Measurements from ENCODE around the gene AMDHD1.
"Not testable (repeated sequence)": the region's sequence is repeated elsewhere in the genome, so short reads cannot be mapped to it uniquely, and the experiment has no call there.

AMDHD1 gene

DNA sequence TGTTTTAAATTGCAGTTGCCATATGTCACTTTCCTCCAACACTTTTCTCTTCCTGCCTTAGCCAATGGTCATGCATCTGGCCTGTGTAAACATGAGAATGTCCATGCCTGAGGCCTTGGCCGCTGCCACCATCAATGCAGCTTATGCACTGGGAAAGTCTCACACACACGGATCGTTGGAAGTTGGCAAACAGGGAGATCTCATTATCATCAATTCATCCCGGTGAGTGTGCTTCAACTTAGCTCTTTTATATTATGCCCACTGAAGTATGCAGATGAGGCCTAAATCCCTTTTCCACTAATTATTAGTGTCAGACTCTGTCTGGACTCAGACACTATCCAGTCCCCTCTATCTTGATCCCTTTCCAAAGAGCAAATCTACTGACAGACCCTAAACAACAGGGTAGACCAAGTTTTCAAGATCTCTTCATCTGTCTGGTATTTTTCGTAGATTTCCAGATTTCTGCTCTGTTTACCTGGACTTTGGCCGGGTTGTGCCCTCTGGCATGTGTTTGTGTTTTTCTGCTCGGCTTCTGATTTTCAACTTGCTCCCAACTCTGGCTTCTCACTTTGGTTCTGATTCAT lies 23.2 kb downstream of the AMDHD1 start:
- no peak for DNase-seq

GRCh38 chr12:95967301-95967700 lies 24.2 kb downstream of the AMDHD1 start:
- no peak for DNase-seq

- DNase-seq, result not testable (repeated sequence)
These were observed 26.0 kb downstream of the AMDHD1 start for GRCh38 chr12:95969116-95969515.

DNA sequence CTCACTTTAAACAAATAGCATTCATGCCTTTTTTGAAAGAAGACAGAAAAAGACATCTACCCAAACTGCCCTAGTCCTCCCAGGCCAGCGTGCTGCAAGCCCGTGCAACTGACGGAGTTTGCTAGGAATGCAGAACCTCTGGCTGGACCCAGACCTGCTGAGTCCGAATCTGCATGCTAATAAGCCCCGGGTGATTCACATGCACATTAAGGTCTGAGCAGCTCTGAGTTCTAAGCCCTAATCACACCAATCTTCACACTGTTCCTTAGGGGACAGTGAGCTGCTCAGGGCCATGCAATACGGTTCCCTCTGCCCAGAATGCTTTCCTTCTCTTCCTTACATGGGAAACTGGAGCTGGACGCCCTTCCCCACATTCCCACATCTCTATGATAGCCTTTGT lies 27.8 kb downstream of the AMDHD1 start:
- no peak for DNase-seq

- no peak for DNase-seq
These were observed 29.8 kb downstream of the AMDHD1 start for GRCh38 chr12:95972832-95973456.

DNA sequence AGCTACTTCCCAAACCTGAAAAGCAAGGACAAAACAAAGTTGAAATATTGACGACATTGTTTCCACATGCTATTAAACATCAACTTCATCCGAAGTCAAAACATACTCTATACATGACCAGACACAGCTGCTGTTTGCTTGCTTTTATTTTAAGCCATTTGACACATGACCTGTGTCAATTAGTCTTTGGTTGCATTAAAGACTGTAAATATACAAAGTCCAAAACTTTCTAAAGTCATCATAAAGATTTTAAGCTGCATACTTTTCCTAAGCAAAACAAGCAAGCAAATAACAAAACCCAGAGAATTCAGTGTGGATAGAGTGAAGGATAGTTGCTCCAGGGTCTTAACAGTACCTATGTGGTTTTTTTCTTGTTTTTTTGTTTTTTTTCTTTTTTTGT lies 31.2 kb downstream of the AMDHD1 start:
- no peak for DNase-seq

DNA sequence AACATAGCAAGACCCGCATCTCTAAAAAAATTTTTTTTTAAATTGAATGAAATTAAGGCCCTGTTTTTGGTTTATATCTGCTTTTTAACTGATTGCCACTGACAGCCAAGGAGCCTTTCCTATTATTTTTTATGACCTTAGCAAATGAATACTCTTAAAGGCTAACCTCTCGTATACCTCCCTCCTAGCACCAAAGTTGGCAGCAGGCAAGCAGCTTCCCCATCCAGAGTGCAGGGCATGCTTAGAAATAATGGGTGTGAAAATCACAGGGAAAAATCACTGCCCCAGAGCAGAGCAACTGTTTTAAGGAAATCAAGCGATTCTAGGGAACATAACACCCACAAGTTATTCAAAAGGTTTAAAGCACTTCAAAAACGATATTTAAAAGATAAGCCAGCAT lies 32.4 kb downstream of the AMDHD1 start:
- no peak for DNase-seq

DNA sequence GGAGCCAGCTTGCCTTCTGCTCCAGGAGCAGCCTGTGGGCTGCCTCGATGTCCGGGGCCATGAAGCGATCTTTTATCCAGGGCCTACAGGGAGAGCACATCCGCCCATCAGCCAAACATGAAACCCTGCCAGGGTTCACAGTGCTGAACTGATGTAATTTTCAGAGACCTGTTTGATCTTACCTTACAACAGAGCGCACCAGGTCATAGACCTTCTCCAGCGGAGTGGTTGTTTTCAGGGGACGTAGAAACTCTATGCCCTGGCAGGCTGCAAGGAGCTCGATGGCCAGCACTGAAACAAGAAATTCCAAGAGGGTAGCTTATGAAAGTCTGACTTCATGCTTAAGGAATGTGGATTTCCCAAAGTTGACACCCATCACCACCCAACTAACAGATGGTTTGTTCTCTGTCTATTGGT lies 33.3 kb downstream of the AMDHD1 start:
- no peak for DNase-seq

- no peak for DNase-seq
These were observed 34.7 kb downstream of the AMDHD1 start for GRCh38 chr12:95977764-95978305.

GRCh38 chr12:95978351-95978750 lies 35.2 kb downstream of the AMDHD1 start:
- no peak for DNase-seq

GRCh38 chr12:95978774-95979173 lies 35.6 kb downstream of the AMDHD1 start:
- DNase-seq, result no peak

DNA sequence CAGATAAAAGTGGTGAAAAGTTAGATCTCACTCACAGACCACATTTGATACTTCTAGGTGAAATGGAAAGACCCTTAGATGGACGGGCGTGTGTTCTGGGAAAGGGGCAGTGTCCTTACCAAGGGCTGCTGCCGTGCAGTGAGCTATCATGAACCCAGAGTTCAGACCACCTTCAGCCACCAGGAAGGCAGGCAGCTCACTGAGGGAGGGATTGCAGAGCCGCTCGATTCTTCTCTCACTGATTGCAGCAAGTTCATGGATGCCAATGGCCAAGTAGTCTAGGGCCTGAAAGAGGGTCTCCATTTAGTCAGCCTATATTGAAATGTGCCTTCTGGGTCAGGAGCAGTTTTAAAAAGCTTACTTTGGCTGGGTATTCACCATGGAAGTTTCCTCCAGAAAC lies 37.3 kb downstream of the AMDHD1 start:
- no peak for DNase-seq

DNA sequence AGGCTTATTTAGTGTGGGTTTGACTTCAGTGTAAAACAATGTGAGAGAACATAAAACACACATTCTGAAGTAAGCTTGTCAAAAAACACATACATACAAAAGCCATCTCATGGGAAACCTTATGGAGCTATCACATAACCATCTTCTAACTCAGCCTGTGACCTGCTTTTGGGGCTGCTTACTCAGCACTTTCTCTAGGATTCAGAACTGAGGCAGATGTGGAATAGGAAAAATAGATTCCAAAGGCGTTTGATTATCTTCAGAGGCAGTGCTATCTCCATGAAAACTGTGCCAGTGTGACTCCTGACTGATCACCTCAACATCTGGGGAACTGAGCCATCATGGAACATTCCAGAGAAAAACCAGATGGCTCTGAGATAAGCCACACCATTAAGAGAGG lies 39.5 kb downstream of the AMDHD1 start:
- no peak for DNase-seq

- no peak for DNase-seq
These were observed 41.6 kb downstream of the AMDHD1 start for GRCh38 chr12:95984682-95985081.

GRCh38 chr12:95986635-95987570 lies 43.8 kb downstream of the AMDHD1 start:
- DNase-seq, result no peak

- DNase-seq, result no peak
These were observed 45.6 kb downstream of the AMDHD1 start for GRCh38 chr12:95988506-95989275.

DNA sequence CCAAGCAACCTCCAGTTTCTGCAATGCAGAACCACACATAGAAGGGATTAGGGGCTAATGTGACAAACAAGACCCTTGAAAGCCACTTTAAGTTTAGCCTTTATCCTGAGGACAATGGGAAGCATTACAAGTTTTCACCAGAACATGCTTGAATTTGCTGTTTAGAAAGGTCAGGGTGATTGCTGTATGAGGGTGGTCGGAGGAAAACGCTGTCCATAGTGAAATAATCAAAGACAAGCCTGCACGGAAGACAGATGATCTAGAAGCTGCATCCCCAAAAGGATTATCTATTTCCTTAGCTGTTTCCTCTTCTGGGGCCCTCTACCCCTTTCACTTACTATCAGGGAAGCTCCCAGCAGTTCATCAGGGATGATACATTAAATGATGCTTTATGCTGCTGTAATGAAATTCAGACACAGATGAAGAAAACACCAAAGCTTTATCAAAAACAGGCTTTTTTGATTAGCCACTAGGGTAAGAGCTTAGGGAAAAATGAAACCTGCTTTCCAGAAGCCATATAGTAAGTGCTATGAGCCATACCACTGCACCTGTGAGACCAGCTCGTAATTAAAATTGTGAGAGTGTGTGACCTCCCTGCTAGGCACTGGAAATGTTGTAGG lies 46.5 kb downstream of the AMDHD1 start:
- no peak for DNase-seq

DNA sequence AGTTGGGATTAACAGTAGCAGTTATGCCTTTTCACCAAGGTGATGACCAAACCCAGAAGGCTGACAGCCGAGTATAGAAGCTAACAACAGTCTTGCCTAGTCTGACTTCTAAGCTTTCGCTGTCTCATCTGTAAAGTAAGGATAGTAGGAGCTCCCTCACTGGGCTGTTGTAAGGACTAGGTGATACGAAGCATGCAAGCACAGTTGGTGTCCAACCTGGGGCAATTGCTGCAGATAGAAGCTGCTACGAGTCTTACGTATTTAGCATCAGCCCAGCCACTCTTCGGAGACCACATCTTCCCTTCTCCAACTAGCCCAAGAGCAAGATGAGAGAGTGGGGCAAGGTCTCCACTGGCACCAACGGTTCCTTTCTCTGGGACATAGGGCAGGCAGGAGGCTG lies 47.0 kb downstream of the AMDHD1 start:
- no peak for DNase-seq

GRCh38 chr12:95993907-95994306 lies 50.8 kb downstream of the AMDHD1 start:
- no peak for DNase-seq

DNA sequence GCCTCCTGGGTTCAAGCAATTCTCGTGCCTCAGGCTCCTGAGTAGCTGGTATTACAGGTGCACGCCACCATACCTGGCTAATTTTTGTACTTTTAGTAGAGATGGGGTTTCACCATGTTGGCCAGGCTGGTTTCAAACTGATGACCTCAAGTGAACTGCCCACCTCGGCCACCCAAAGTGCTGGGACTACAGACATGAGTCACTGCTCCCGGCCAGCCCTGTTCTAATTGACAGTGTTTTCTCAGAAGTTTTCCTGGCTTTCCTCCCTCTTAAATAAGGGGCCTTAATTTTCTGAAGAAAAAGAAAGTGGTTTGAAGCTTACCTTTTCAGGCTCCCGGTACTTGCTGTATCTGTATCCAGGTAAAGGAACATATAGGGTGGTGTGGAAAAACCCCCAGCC lies 51.3 kb downstream of the AMDHD1 start:
- no peak for DNase-seq

DNA sequence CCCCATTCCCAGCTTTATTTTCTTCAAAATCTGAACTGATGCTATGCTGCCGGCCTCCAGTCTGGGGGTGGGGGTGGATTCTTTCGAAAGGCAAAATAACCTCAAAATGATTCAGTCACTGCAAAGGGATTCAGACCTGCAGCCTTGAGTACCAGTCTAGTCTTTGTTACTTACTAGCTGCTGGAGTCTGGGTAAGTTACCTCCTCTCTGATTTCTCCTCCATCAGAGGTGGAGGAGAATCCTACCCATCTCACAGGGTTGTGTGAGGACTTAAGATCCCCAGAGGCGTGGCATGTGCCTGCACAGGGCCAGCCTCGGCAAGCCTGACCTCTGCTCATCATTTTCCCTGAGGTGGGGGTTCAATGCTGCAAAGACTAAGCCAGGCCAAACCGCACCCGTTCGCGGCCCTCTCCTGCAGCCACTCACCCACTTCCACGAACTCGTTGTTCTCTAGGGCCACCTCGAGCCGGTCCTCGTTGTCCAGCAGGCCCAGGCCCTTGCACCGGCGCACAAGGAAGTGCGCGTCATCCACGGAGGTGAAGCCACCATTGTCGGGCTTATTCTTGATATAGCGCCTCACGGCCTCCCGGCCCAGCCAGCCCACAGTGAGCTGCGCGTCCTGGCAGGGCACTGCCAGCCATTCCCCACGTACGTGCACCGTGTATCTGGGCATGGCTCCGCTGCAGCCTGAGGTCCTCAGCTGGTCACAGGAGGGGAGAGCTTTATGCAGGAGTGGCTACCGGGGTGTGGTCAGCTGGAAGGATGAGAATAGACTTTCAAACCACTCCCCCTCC lies 52.3 kb downstream of the AMDHD1 start:
- no peak for DNase-seq

All from GF-D8 (cell line).